ENCODE measurements around the gene MAGEA4.

The MAGEA4 gene

DNA sequence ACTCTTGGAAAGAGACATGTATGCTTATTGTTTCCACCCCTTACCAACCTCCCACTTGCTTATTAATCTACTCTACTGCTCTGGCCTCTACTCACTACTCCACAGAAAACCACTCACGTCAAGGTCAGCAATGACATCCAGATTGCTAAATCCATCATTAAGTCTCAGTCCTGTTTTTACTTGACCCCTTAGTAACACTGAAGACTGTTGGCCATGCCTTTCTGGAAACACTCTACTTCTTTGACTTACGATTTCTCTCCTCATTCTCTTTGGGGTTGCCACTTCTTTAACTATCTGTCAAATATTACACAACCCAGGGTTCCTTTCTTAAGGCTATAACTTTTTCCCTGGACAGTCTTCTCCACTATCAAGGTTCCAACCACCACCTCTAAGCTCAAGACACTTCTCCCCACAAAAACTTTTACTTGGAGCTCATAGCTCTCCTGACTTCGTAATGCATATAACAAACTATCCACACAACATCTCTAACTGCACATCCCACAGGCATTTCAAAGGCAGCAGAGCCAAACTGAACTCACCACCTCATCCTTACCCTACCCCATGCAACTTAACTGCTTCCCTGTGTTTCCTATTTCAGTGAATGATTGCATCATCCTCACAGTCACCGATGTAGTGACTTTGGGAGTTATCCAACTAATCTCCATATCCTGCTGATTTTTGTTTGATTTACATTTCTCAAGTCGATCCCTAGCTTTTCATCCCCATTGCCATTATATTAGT lies 15.8 kb upstream of the MAGEA4 start:
- Histone ChIP-seq H3K9ac (ENCODE audit: low read length) (no peak overlapping the region), H2AFZ (ENCODE audit: low read length) (no peak overlapping the region), H3K4me3 (ENCODE audit: low read depth, low read length, poor library complexity, severe bottlenecking) (no peak overlapping the region), H4K20me1 (ENCODE audit: insufficient read depth, low read length) (no peaks in the 10 kb centered on the region), H3K4me1 (ENCODE audit: insufficient read depth, low read length, severe bottlenecking) (no peaks in the 10 kb centered on the region), H3K9me3 (ENCODE audit: low read length) (no peaks in the 10 kb centered on the region), H3K27me3 (ENCODE audit: insufficient read depth, low read length) (no peaks in the 10 kb centered on the region), H3K36me3 (ENCODE audit: insufficient read depth, low read length) (no peaks in the 10 kb centered on the region), H3K79me2 (ENCODE audit: insufficient read depth, low read length) (no peaks in the 10 kb centered on the region), H3F3A (ENCODE audit: insufficient read depth, low read length) (no peaks in the 10 kb centered on the region), H3K4me2 (ENCODE audit: low read length) (no peak overlapping the region), H3K9me2 (ENCODE audit: low read depth, low read length) (no peaks in the 10 kb centered on the region), H3K27ac (ENCODE audit: low read depth, low read length, poor library complexity, severe bottlenecking) (no peak overlapping the region)
- TF ChIP-seq EZH2 (IDR thresholded peaks at IDR 0.05; ENCODE audit: borderline replicate concordance, low read length) = no peak
- TF ChIP-seq, protein P1, sequence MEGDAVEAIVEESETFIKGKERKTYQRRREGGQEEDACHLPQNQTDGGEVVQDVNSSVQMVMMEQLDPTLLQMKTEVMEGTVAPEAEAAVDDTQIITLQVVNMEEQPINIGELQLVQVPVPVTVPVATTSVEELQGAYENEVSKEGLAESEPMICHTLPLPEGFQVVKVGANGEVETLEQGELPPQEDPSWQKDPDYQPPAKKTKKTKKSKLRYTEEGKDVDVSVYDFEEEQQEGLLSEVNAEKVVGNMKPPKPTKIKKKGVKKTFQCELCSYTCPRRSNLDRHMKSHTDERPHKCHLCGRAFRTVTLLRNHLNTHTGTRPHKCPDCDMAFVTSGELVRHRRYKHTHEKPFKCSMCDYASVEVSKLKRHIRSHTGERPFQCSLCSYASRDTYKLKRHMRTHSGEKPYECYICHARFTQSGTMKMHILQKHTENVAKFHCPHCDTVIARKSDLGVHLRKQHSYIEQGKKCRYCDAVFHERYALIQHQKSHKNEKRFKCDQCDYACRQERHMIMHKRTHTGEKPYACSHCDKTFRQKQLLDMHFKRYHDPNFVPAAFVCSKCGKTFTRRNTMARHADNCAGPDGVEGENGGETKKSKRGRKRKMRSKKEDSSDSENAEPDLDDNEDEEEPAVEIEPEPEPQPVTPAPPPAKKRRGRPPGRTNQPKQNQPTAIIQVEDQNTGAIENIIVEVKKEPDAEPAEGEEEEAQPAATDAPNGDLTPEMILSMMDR (IDR thresholded peaks at IDR 0.05; ENCODE audit: low read length) = no peak

DNA sequence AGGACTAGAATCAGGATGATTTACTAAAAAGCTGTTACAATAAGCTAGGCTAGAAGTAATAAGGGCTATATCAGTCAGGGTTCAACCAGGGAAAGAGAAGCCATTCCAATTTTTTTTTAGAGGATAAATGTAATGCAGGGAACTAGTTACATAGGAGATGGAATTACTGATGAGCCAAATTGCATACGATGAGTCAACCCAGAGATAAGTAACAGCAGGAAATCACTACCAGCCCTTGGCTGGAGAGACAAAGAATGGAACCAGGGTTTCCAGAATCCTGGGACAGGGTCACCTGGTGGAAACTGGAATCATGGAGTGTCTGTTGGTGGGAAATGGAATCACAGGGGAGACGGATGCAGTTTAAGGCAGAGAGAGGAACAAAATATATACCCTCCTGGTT lies 13.1 kb upstream of the MAGEA4 start:
- Histone ChIP-seq H3K4me3 (ENCODE audit: low read depth, low read length, poor library complexity, severe bottlenecking) (no peak overlapping the region), H3F3A (ENCODE audit: insufficient read depth, low read length) (no peaks in the 10 kb centered on the region), H3K79me2 (ENCODE audit: insufficient read depth, low read length) (no peaks in the 10 kb centered on the region), H3K27ac (ENCODE audit: low read depth, low read length, poor library complexity, severe bottlenecking) (no peak overlapping the region), H3K4me1 (ENCODE audit: insufficient read depth, low read length, severe bottlenecking) (no peaks in the 10 kb centered on the region), H3K9me2 (ENCODE audit: low read depth, low read length) (no peaks in the 10 kb centered on the region), H3K9me3 (ENCODE audit: low read length) (no peaks in the 10 kb centered on the region), H3K4me2 (ENCODE audit: low read length) (no peak overlapping the region), H4K20me1 (ENCODE audit: insufficient read depth, low read length) (no peaks in the 10 kb centered on the region), H3K27me3 (ENCODE audit: insufficient read depth, low read length) (no peaks in the 10 kb centered on the region), H3K36me3 (ENCODE audit: insufficient read depth, low read length) (no peaks in the 10 kb centered on the region), H2AFZ (ENCODE audit: low read length) (no peak overlapping the region), H3K9ac (ENCODE audit: low read length) (no peak overlapping the region)
- TF ChIP-seq, protein P1 (IDR thresholded peaks at IDR 0.05; ENCODE audit: low read length) = no peak

DNA sequence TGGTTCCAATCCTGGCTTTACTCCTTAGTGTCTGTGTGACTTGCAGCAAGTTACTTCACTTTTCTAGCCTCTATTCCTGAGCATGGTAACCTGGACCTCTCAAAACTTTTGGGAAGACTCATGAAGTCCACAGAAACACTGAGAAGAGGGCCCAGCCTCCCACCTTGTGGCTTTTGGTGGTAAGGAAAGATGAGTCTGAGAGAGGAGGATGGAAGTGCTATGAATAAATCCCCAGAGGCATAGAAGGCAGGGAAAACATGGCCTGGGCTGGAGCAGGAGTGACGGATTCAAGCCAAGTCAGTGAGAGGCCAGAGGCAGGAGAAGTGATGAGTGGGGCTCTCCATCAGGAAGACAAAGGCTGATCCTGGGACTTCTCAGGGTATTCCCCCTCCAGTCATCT lies 10.9 kb upstream of the MAGEA4 start:
- no peaks in the 10 kb centered on the region for H3K79me2 ChIP-seq (ENCODE audit: insufficient read depth, low read length)
- H3K4me3 ChIP-seq (ENCODE audit: low read depth, low read length, poor library complexity, severe bottlenecking) = no peak overlapping the region
- H3F3A ChIP-seq (ENCODE audit: insufficient read depth, low read length) = no peaks in the 10 kb centered on the region
- H2AFZ ChIP-seq (ENCODE audit: low read length) = no peak overlapping the region
- TF ChIP-seq EZH2 (IDR thresholded peaks at IDR 0.05; ENCODE audit: borderline replicate concordance, low read length) = no peak
- TF ChIP-seq, protein P1 (IDR thresholded peaks at IDR 0.05; ENCODE audit: low read length) = no peak
- no peaks in the 10 kb centered on the region for H3K9me3 ChIP-seq (ENCODE audit: low read length)
- H4K20me1 ChIP-seq (ENCODE audit: insufficient read depth, low read length) = no peaks in the 10 kb centered on the region
- H3K9me2 ChIP-seq (ENCODE audit: low read depth, low read length) = no peaks in the 10 kb centered on the region
- no peak overlapping the region for H3K27ac ChIP-seq (ENCODE audit: low read depth, low read length, poor library complexity, severe bottlenecking)
- H3K4me1 ChIP-seq (ENCODE audit: insufficient read depth, low read length, severe bottlenecking) = no peaks in the 10 kb centered on the region
- no peaks in the 10 kb centered on the region for H3K36me3 ChIP-seq (ENCODE audit: insufficient read depth, low read length)
- H3K4me2 ChIP-seq (ENCODE audit: low read length) = no peak overlapping the region
- H3K9ac ChIP-seq (ENCODE audit: low read length) = no peak overlapping the region
- H3K27me3 ChIP-seq (ENCODE audit: insufficient read depth, low read length) = no peaks in the 10 kb centered on the region

Data from OCI-LY1 (cell line).